Nucleus accumbens (tissue), 56 donors: ENCODE results near the gene UGP2.
A peak's percentile ranks its signal among the peaks of the same experiment; 100 is the strongest.
"Not testable (repeated sequence)": the region's sequence is repeated elsewhere in the genome, so short reads cannot be mapped to it uniquely, and the experiment has no call there.

ENCODE experiments used
- DNase-seq, 56 donors: peaks; one replicate each; lab custom pipeline; 2025; lab: John Stamatoyannopoulos, UW

The UGP2 gene

DNA sequence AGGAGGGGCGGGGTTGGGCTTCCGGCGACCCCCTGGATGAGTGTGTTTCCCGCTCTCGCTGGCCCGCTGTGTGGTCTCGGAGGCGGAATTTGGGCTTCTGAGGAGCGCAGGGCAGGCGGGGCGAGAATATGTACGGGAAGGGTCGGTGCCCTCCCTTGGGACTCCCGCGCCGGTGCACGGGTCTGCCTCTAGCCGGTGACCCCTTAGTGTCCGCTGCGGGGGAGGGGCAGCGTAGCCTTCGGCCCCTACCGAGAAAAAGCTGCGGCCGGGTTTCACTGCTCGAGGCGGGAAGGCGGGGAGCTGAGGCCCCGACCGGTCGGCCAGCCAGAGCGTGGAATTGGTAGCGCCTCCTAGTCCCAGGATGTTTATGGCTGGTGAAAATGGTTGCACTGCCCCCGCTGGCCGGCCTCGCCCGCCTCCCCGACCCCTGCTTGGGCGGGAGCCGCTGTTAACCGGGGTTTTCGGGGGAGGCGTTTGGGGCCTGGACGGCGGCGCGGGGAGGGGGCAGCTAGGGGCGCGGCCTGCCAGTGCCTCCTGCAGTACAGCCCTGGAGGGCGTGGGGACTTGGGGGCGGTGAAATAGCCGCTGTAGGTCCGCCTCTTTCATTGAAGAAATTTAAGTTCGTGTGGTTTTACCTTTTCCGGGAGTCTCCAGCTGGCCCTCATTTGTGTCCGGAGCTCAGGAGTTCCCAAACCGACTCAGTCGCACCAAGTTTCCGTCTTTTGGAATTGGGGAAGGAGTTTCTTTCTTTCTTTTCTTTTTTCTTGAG is at the start of gene UGP2:
Gene UGP2 (plus strand): TSS at position 643 of the 769 bp plus-strand sequence. CDS start 290 bp downstream, outside the sequence.
- DNase-seq, result peak in 55 of 56 donors; percentile 31 to 88 (median 71)

- no peak for DNase-seq
Measured at GRCh38 chr2:63792530-63792929, 49.2 kb upstream of the UGP2 start.

DNA sequence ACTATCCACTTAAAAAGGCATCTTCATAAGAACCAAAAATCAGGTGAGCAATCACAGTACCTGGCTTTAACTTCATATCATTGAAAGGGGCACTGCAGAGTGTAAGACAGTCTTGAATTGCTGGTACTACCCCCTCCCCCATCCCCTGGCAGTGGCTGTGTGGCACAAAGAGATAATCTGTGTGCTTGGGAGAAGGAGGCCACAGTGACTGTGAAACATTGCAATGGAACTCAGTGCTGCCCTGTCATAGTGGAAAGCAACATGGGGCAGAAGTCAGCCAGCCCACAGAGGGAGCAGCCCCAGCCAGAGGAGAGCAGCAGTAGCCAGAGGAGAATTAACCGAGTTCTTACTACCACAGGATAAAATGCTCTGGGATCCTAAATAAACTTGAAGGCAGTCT is 45.3 kb upstream of the UGP2 start:
- no peak for DNase-seq

- DNase-seq, result no peak
Measured at GRCh38 chr2:63796796-63797195, 44.9 kb upstream of the UGP2 start.

- DNase-seq, result no peak
Measured at GRCh38 chr2:63801455-63801854, 40.2 kb upstream of the UGP2 start.

DNA sequence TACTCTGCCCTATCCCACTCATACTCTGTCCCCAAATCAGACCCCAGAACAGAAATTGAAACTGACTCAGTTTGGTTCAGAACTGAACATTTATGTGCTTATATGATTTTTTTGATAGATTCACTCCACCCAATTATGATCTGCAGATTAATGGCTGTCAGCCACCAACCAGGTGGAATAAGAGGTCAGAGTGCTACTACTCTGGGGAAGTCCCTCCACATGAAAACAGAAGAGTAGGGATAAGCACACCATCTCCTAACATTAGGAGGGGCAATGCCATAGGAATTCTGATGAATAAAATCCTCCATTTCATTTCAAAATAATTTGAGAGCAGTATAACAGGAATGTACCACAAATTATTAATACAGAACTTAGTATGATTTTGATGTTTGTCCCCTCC is 36.3 kb upstream of the UGP2 start:
- DNase-seq, result no peak

- DNase-seq, result not testable (repeated sequence)
Measured at GRCh38 chr2:63808036-63808435, 33.7 kb upstream of the UGP2 start.

- not testable (repeated sequence) for DNase-seq
Measured at GRCh38 chr2:63808911-63809310, 32.8 kb upstream of the UGP2 start.

DNA sequence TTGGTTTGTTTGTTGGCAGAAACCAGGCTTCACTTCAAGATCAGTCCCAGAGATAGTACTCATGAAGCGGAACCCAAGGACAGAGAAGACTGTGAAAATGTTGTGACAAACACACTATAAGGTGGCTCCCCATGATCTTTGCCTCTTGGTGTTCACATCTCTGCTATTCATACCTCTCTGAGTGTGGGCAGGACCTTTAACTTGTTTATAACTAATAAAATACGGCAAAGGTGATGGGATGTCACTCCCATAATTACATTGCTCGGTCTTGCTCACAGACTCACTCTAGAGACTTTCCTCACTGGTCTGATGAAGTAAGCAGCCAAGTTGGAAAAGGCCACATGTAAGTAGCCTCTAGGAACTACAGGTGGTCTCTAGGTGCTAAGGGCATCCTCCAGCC is 30.6 kb upstream of the UGP2 start:
- no peak for DNase-seq

GRCh38 chr2:63811870-63812269 is 29.8 kb upstream of the UGP2 start:
- DNase-seq, result not testable (repeated sequence)

DNA sequence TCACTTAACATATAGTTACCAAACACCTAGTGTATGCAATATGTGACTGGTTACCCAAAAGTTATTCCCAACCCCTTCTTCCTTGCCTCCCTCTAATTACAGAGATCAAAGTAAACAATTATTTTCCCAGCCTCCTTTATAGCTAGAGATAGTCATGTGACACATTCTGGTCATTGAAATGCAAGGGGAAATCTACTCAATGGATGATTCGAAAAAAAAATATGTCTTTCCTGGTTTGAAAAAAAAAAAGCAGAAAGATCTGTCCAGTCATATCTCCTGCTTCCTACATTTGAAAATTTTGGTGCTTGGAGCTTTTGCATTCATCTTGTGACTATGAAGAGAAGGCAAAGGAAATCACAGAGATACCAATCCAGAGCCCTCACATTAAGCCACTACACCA is 27.6 kb upstream of the UGP2 start:
- DNase-seq, result no peak

DNA sequence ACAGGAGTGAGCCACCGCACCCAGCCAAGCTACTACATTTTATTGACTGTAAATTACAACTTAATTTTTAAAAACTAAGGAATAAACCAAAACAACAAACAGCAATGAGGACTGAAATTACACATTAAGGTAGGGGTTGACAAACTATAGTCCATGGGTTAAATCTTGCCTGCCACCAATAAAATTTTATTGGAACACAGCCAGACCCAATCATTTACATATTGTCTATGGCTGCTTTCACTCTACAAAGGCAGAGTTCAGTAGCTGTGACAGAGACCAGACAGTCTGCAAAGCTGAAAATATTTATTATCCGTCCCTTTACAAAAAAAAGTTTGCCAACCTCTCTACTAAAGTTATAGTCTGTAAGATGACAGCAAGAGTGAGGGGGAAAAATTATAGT is 24.3 kb upstream of the UGP2 start:
- no peak for DNase-seq

DNA sequence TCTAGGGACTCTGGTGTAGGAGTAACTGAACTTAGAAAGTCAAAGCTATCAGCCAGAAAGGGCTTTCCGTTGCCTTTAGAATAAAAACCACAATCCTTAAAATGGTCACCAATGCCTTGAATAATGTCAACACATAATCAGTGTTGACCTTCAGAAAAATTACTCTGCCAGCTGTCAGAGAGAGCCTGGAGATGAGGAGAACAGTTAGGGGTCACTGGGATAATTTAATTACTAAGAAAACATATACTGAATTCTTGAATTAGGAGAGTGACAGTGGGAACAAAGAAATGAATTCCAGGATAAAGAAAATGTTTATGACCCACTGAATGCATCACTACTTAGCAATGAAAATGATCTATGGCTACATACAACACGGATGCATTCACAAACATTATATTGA is 23.4 kb upstream of the UGP2 start:
- no peak for DNase-seq

DNA sequence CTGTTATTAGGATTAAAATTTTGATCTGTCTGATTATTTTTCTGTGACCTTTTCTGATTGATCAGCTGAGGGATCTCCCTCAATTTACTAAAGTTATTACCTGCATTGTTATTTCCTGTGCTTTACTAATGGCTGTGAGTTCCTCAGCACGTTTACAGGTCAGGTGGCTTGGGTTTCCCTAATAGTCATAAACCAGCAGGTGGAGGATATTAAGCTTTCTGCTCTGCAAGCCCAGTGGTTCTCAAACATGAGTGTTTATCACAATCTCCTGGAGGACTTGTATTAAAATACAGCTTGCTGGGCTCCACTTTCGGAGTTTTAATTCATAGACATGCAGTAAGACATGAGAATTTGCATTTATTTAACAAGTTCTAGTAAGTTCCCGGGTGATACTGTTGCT is 22.4 kb upstream of the UGP2 start:
- no peak for DNase-seq

GRCh38 chr2:63819765-63820717 is 21.7 kb upstream of the UGP2 start:
- no peak for DNase-seq

- DNase-seq, result no peak
Measured at GRCh38 chr2:63820969-63821368, 20.7 kb upstream of the UGP2 start.

DNA sequence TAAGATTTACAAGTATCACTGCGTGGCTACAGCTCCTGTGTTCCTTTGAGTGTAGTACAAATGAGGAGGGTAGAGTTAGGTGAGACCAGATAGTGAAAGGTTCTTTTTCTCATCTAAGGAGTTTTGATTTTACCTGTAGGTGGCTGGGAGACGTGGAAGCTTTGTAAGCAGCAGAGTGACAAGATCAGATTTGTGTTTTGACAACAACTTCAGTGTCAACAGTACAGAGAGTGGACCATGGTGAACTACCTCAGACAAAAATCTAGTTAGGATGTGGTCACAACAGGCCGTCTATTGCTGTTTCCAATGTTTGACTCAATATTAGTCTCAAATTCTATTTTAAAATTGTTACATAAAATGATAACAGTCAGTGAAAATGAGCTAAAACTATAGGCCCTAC is 20.3 kb upstream of the UGP2 start:
- no peak for DNase-seq

GRCh38 chr2:63822478-63822877 is 19.2 kb upstream of the UGP2 start:
- no peak for DNase-seq

- DNase-seq, result no peak
Measured at GRCh38 chr2:63827749-63828148, 13.9 kb upstream of the UGP2 start.

- no peak for DNase-seq
Measured at GRCh38 chr2:63831176-63831575, 10.5 kb upstream of the UGP2 start.

DNA sequence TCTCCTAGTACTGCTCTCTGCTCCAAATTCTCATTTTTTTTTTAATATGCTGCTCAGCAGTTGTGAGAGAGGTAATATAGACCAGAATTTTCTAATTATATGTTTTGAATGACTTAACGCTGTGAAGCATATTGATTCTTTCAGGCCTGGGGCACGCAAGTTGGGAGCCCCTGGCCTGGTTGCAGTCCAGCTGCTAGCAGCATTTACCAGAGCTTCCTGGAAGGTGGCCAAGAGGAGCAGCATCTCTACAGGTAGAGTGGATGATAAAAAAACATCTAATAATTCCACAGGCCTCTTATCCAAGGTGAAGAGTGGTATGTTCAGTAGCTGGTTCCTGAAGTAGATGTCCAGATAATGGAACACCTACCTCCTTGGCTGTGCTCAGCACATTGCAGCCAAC is 7.3 kb upstream of the UGP2 start:
- DNase-seq, result no peak
